HEK293T (cell line): ENCODE results near the gene PORCN.
"Not testable (repeated sequence)": the region's sequence is repeated elsewhere in the genome, so short reads cannot be mapped to it uniquely, and the experiment has no call there.

ENCODE experiments used
- CTCF ChIA-PET: fragments of 350-600 bp; formaldehyde crosslinking; extraction: SDS; loops from one replicate; lab custom pipeline; 2021; ENCODE audit warnings: antibody characterized with exemption, inconsistent platforms; lab: Yijun Ruan, JAX
- POLR2A ChIA-PET: fragments of 350-600 bp; formaldehyde crosslinking; extraction: SDS; loops from one replicate; lab custom pipeline; 2020; ENCODE audit warnings: antibody characterized with exemption, inconsistent platforms; lab: Yijun Ruan, JAX
- DNase-seq: peaks from one replicate; pipeline ENCODE4 v3.0.0; 2012; ENCODE audit warnings: mixed read lengths; ENCODE audit errors: extremely low spot score
- ARNT ChIP-seq: fragments of 450-650 bp; IDR thresholded peaks from 2 replicates; pipeline ENCODE4 v1.6.1; 2017; ENCODE audit warnings: mild to moderate bottlenecking
- BHLHE40 ChIP-seq: fragments of 450-650 bp; IDR thresholded peaks from 2 replicates; pipeline ENCODE4 v1.6.1; 2016; ENCODE audit warnings: mild to moderate bottlenecking, moderate library complexity, borderline replicate concordance
- CTBP1 ChIP-seq: fragments of 450-650 bp; IDR thresholded peaks from 2 replicates; pipeline ENCODE4 v1.6.1; 2016; ENCODE audit warnings: borderline replicate concordance
- ELF4 ChIP-seq: fragments of 450-650 bp; IDR thresholded peaks from 2 replicates; pipeline ENCODE4 v1.6.1; 2017; ENCODE audit warnings: antibody characterized with exemption
- FOXA1 ChIP-seq: fragments of 450-650 bp; IDR thresholded peaks from 2 replicates; pipeline ENCODE4 v1.6.1; 2016; ENCODE audit warnings: mild to moderate bottlenecking
- FOXK2 ChIP-seq: fragments of 450-650 bp; IDR thresholded peaks from 2 replicates; pipeline ENCODE4 v1.6.1; 2016; ENCODE audit warnings: mild to moderate bottlenecking
- FOXM1 ChIP-seq: fragments of 450-650 bp; IDR thresholded peaks from 2 replicates; pipeline ENCODE4 v1.6.1; 2017; ENCODE audit warnings: mild to moderate bottlenecking, borderline replicate concordance
- HDGF ChIP-seq: fragments of 450-650 bp; IDR thresholded peaks from 2 replicates; pipeline ENCODE4 v1.6.1; 2017; ENCODE audit warnings: antibody characterized with exemption, borderline replicate concordance
- L3MBTL2 ChIP-seq: fragments of 450-650 bp; conservative IDR thresholded peaks from 2 replicates; pipeline ENCODE4 v1.6.1; 2016; ENCODE audit warnings: mild to moderate bottlenecking
- LEF1 ChIP-seq: fragments of 450-650 bp; IDR thresholded peaks from 2 replicates; pipeline ENCODE4 v1.6.1; 2017; ENCODE audit warnings: mild to moderate bottlenecking, borderline replicate concordance
- NFRKB ChIP-seq: fragments of 450-650 bp; IDR thresholded peaks from 2 replicates; pipeline ENCODE4 v1.6.1; 2016; ENCODE audit warnings: mild to moderate bottlenecking, moderate library complexity
- PKNOX1 ChIP-seq: fragments of 450-650 bp; IDR thresholded peaks from 2 replicates; pipeline ENCODE4 v1.6.1; 2016
- SP1 ChIP-seq: fragments of 450-650 bp; IDR thresholded peaks from 2 replicates; pipeline ENCODE4 v1.6.1; 2017
- SUZ12 ChIP-seq: fragments of 450-650 bp; IDR thresholded peaks from 2 replicates; pipeline ENCODE4 v1.6.1; 2016; ENCODE audit warnings: mild to moderate bottlenecking
- TARDBP ChIP-seq: fragments of 450-650 bp; IDR thresholded peaks from 2 replicates; pipeline ENCODE4 v1.6.1; 2016
- ZNF384 ChIP-seq: fragments of 450-650 bp; IDR thresholded peaks from 2 replicates; pipeline ENCODE4 v1.6.1; 2016

Gene PORCN

DNA sequence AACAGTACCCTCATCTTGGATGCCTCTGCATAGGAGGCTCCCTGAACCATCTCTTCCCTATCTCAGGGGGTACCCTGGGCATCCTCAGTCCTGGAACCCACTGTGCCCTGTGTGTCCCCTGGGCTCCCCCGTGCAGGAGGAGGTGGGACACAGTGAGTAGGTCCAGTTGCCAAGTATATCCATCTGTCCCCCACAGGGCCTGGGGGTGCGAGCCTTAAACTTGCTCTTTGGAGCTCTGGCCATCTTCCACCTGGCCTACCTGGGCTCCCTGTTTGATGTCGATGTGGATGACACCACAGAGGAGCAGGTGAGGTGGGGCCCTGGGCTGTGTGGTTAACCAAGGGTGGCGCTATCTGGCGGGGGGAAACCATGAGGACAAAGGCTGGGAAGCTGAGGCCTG is 8.2 kb downstream of the PORCN start:
- POLR2A ChIA-PET: no interaction called here
- CTCF ChIA-PET: no interaction called here
- TF ChIP-seq NFRKB: no peak
- TF ChIP-seq FOXM1: no peak
- TF ChIP-seq FOXA1: no peak
- TF ChIP-seq ELF4: no peak
- TF ChIP-seq CTBP1: no peak
- TF ChIP-seq TARDBP: no peak
- no peak for TF ChIP-seq ZNF384
- no peak for TF ChIP-seq L3MBTL2
- no peak for TF ChIP-seq PKNOX1
- TF ChIP-seq SP1: no peak
- TF ChIP-seq SUZ12: no peak
- TF ChIP-seq LEF1: no peak
- no peak for TF ChIP-seq ARNT
- no peak for TF ChIP-seq FOXK2
- TF ChIP-seq BHLHE40: no peak
- TF ChIP-seq HDGF: no peak
- DNase-seq: no peak

DNA sequence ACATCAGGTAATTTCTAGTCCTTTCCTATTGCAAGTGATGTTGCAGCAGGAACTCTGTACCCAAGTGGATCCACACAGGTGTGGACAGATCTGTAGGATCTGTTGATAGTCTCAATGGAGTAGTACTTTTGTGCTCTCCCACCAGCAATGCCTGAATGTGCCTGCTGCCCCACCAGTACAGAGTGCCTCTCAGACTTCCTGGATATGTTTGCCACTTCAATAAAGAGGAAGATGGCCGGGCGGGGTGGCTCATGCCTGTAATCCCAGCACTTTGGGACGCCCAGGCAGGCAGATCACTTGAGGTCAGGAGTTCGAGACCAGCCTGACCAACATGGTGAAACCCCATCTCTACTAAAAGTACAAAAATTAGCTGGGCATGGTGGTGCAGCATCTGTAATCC is 10.7 kb downstream of the PORCN start:
- CTCF ChIA-PET: interaction anchor here (0.6 kb wide), 1 partner anchor 9 kb away, joined by 3 read pairs; no protein-coding TSS in a partner anchor
- POLR2A ChIA-PET, DNase-seq: not testable (repeated sequence)

DNA sequence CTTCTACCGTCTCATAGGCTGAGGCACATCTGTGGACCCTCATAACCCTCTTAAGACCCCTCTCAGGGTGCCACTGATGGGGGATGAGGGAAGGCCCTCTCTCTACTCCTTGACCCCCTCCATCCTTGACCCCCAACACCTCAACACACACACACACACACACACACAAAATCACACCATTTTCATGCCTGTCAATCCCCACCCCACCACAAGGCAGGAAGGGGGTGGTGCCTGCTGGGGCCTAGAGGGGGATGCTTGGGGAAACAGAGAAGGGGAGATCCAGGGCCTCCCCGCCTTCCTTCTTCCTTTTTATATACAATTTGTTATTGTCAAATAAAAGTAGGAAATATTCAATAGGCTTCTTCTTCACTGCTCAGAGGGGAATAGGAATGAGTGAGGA is 11.7 kb downstream of the PORCN start:
- ChIA-PET CTCF (no interaction called here), POLR2A (no interaction called here)

DNA sequence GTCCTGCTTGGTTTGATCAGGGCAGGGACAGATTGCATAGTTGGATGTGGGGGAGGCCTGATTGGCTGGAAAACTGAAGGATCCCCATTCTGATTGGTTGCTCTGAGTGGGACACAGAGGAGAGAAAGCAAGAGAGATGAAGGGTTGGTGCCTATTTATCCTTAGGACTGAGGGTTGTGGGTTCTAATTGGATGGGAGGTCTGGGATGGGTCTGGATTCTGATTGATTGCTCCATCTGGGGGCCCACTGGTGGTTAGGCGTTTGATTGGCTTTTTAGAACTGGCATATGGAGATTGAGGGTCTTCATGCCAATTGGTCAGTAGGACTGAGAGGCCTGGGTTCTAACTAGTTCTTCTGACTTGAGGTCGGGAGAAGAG is 12.2 kb downstream of the PORCN start:
- POLR2A ChIA-PET: interaction anchor here (1.8 kb wide), 2 partner anchors 11 to 19 kb away, joined by 4 to 10 read pairs; partner anchors contain the start of gene TBC1D25
- DNase-seq: peak; percentile 25
- TF ChIP-seq PKNOX1 (peak; percentile 66), FOXK2 (no peak), BHLHE40 (no peak)
- CTCF ChIA-PET: no interaction called here

More for the DNA sequence above, 11.7 kb downstream of the PORCN start:
- TF ChIP-seq FOXK2 (no peak), PKNOX1 (no peak), NFRKB (no peak), TARDBP (no peak), CTBP1 (no peak), BHLHE40 (no peak), L3MBTL2 (no peak), HDGF (no peak), SP1 (no peak), LEF1 (no peak), FOXA1 (no peak), ZNF384 (no peak), ARNT (no peak), ELF4 (no peak), FOXM1 (no peak), SUZ12 (no peak)
- no peak for DNase-seq

DNA sequence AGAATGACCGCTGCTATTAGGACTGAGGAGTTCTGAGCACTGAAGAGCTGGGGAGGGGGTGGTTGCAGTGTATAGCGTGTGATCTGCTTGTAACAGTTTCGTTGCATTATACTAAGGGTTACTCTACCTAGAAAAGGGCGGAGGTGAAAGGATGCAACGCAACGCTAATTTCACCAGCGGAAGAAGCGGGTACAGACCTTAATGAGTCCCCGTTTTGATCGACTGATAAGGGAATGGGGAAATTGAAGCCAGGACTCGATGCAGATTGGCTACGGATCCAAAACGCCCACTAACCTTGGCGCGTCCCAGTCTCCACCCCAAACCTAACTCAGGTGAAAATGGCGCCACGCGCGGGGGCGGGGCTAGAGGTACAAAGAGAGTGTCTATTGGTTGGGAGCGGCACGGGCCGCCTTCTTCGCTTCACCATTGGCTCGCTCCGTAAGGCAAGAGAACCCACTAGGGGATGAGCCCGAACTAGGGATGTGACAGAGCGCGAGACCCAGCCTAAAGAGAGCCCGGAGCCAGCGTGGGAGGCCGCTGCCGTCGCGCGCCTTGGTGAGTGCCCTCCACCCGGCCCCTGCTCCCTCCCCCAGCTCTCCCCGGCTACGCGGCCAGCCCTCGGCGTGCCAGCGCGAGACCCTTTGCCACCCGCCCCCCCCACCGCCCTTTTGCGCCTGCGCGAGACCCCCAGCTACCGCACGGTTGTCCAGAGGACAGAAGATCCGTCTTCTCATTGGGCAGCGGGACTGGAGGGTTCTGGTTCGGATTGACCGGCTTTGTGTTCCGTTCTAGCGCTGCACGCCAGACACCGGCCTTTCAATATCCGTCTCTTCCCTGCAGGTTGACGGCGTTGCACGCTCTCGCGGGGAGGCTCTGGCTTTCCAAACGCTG is 12.8 kb downstream of the PORCN start, which contains the start of gene EBP:
TSS of gene EBP (plus strand) at position 456 of the 891 bp plus-strand sequence. CDS start 1,964 bp downstream, outside the sequence.
- DNase-seq: peak; percentile 88
- ChIA-PET CTCF (no interaction called here), POLR2A (interaction anchor here (0.8 to 1.8 kb wide), 4 partner anchors 8 to 18 kb away, joined by 3 to 10 read pairs (median 4); partner anchors contain the start of gene TBC1D25)
- no peak for TF ChIP-seq FOXA1
- TF ChIP-seq L3MBTL2: peak; percentile 46

- TF ChIP-seq ARNT (no peak), TARDBP (no peak), NFRKB (no peak), HDGF (no peak), ZNF384 (no peak), ELF4 (no peak), PKNOX1 (no peak), SP1 (no peak), FOXA1 (no peak)
- CTCF ChIA-PET: no interaction called here
- POLR2A ChIA-PET: interaction anchor here (0.8 to 1.8 kb wide), 4 partner anchors 8 to 17 kb away, joined by 3 to 10 read pairs (median 4); partner anchors contain the start of gene TBC1D25
- no peak for DNase-seq
These were observed 13.5 kb downstream of the PORCN start for GRCh38 chrX:48522291-48522690.
